ENCODE measurements around the gene SPATA32.

SPATA32 gene

GRCh38 chr17:45284176-45285140 is 22.6 kb upstream of the SPATA32 start:
- ChIA-PET CTCF (interaction anchor here (0.7 to 28.2 kb wide), 9 partner anchors 10 to 149 kb away, joined by 3 to 497 read pairs (median 3); partner anchors contain the start of genes ACBD4 and MAP3K14), POLR2A (interaction anchor here (0.5 to 1.1 kb wide), 2 partner anchors 28 to 136 kb away, joined by 3 to 6 read pairs; partner anchors contain the start of gene HEXIM1)
- peak; percentile 32 for TF ChIP-seq CTCF (IDR thresholded peaks at IDR 0.05; ENCODE audit: control extremely low read depth, extremely low read depth, low read depth, missing control alignments)
- DNase-seq (ENCODE audit: extremely low spot score) = no peak

DNA sequence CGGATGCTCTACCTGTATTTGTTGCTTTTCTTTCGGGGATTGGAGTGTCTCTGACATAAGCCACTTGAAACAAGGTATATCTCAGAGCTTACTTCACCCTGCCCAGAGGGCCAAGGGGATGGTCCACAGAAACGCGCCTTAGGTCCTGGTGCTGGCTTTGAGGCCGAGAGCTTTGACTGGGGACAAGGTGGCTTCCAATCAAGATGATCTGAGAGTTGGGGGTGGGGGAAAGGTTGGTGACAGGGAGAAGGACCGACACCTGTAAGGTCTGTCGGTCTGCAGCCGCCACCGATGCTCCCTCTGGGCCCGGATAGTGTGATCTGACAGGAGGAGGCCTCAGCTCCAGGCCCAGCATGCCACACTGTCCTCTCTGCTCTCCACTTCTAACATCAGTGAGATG is 21.8 kb upstream of the SPATA32 start:
- ChIA-PET CTCF (interaction anchor here (0.7 to 28.2 kb wide), 8 partner anchors 11 to 107 kb away, joined by 3 to 497 read pairs (median 3); no protein-coding TSS in a partner anchor), POLR2A (interaction anchor here (1.1 kb wide), 1 partner anchor 135 kb away, joined by 6 read pairs; the partner anchor contains the start of gene HEXIM1)

GRCh38 chr17:45282683-45283644 is 21.1 kb upstream of the SPATA32 start:
- TF ChIP-seq CTCF (IDR thresholded peaks at IDR 0.05; ENCODE audit: control extremely low read depth, extremely low read depth, low read depth, missing control alignments) = no peak
- ChIA-PET POLR2A (no interaction called here), CTCF (interaction anchor here (1.2 to 28.2 kb wide), 5 partner anchors 26 to 107 kb away, joined by 3 to 497 read pairs (median 5); no protein-coding TSS in a partner anchor)
- DNase-seq (ENCODE audit: extremely low spot score) = no peak

More for the DNA sequence above, 21.8 kb upstream of the SPATA32 start:
- no peak for TF ChIP-seq CTCF (IDR thresholded peaks at IDR 0.05; ENCODE audit: control extremely low read depth, extremely low read depth, low read depth, missing control alignments)
- DNase-seq (ENCODE audit: extremely low spot score) = no peak

DNA sequence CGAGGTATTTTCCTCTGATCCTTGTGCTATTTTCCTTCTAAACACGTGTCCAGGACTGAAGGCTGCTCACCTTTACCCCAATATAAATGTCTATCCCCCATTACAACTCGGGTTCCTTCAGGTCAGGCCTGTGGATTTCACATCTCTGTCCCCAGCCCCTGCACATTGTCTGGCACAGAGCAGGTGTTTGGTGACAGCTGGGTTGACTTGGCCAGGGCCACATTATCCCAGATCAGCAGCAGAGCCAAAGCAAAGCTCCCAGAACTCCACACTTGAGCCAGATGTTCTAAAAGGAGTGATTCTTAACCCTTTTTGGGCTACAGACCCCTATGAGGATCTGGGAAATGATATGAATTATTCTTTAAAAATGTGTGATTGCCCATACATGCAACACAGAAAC is 18.0 kb upstream of the SPATA32 start:
- no peak for TF ChIP-seq CTCF (IDR thresholded peaks at IDR 0.05; ENCODE audit: control extremely low read depth, extremely low read depth, low read depth, missing control alignments)
- ChIA-PET POLR2A (no interaction called here), CTCF (interaction anchor here (1.0 to 28.2 kb wide), 4 partner anchors 8 to 110 kb away, joined by 3 to 497 read pairs (median 22); no protein-coding TSS in a partner anchor)
- DNase-seq (ENCODE audit: extremely low spot score) = no peak

DNA sequence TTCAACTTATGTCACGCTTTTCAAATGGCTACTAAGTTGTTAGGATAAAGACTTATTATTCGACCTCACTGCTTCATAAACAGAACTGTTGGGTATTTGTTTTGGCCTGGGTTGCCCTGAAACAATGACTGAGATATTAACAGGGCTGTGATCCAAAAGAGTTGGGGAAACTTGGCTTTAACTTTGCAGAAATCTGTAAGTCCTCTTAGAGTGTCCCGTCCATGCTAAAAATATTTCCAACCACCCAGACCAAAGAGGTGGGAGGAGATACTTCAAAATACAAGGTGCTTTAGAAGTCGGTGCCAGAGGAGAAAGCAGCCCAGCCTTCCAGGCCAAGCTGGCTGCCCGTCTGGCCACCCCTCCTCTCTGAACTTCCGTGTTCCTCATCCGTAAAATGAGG is 16.1 kb upstream of the SPATA32 start:
- no peak for DNase-seq (ENCODE audit: extremely low spot score)
- no peak for TF ChIP-seq CTCF (IDR thresholded peaks at IDR 0.05; ENCODE audit: control extremely low read depth, extremely low read depth, low read depth, missing control alignments)
- ChIA-PET POLR2A (interaction anchor here (0.6 to 1.1 kb wide), 2 partner anchors 36 to 59 kb away, joined by 3 read pairs; no protein-coding TSS in a partner anchor), CTCF (interaction anchor here (0.7 to 28.2 kb wide), 40 partner anchors 11 to 554 kb away, joined by 3 to 497 read pairs (median 7); partner anchors contain the start of genes ACBD4, HEXIM2, MAP3K14 and SPATA32)
